Activated naive CD8-positive, alpha-beta T cell treated with anti-CD3 and anti-CD28 coated beads for 36 hours (primary cell): ENCODE measurements around the gene PROZ. TPM values are rescaled to one million over a fixed set of nuclear protein-coding genes. Genes with fewer than 3 reads are reported as not detected.
A peak's percentile ranks its signal among the peaks of the same experiment; 100 is the strongest.

Experiments
- DNase-seq: peaks from one replicate; pipeline ENCODE4 v3.0.0; 2021
- H3K27ac Mint-ChIP-seq: one replicate; pipeline ENCODE4 v1.8.0; 2022; ENCODE audit warnings: mild to moderate bottlenecking, moderate library complexity, mixed read lengths
- H3K27me3 Mint-ChIP-seq: one replicate; pipeline ENCODE4 v1.8.0; 2022; ENCODE audit warnings: mild to moderate bottlenecking, mixed read lengths
- H3K36me3 Mint-ChIP-seq: one replicate; pipeline ENCODE4 v1.8.0; 2021; ENCODE audit warnings: mild to moderate bottlenecking, mixed read lengths
- H3K4me1 Mint-ChIP-seq: one replicate; pipeline ENCODE4 v1.8.0; 2021; ENCODE audit warnings: mixed read lengths
- H3K4me3 Mint-ChIP-seq: one replicate; pipeline ENCODE4 v1.8.0; 2022; ENCODE audit warnings: mild to moderate bottlenecking, moderate library complexity, mixed read lengths
- H3K9me3 Mint-ChIP-seq: one replicate; pipeline ENCODE4 v1.8.0; 2022; ENCODE audit warnings: mixed read lengths
- total RNA-seq, 2 experiments: library from RNA; stranded (reverse); gene quantifications; one replicate each; pipeline ENCODE4 v1.2.3, GENCODE V29; 2021

The PROZ gene
- total RNA-seq, 2 experiments from 2014 or later: 0.14 TPM; not detected in 1

GRCh38 chr13:113169277-113170272 is 11.1 kb downstream of the PROZ start:
- H3K36me3 Mint-ChIP-seq: peaks cover 41% of the 10 kb centered on the region
- DNase-seq: no peak

DNA sequence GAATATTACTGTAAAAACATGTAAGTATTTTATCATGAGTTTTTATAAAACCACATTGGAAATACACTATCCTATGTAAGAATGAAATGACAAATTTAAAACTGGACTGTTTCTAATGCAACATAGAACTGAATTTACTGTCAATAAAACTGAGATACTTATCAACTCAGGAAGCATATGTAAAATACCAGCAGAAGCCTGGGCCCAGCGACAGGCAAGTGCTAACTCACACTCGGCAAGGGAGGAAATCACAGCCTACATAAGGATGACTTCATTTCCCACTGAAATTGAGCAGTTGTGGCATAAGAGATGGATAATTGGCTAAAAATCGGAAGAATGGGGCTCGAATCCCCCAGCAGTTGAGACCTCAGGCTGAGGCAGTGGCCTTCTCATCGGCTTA is 12.1 kb downstream of the PROZ start:
- peaks cover 45% of the 10 kb centered on the region for H3K36me3 Mint-ChIP-seq
- H3K27ac Mint-ChIP-seq: no peak overlapping the region
- no peak overlapping the region for H3K4me3 Mint-ChIP-seq
- peaks cover 3% of the 10 kb centered on the region for H3K9me3 Mint-ChIP-seq
- no peak for DNase-seq
- H3K27me3 Mint-ChIP-seq: no peaks in the 10 kb centered on the region
- H3K4me1 Mint-ChIP-seq: peaks cover 10% of the 10 kb centered on the region

More at GRCh38 chr13:113169277-113170272, 11.1 kb downstream of the PROZ start:
- peaks cover 3% of the 10 kb centered on the region for H3K9me3 Mint-ChIP-seq
- no peaks in the 10 kb centered on the region for H3K27me3 Mint-ChIP-seq
- no peak overlapping the region for H3K27ac Mint-ChIP-seq
- H3K4me1 Mint-ChIP-seq: peaks cover 10% of the 10 kb centered on the region
- no peak overlapping the region for H3K4me3 Mint-ChIP-seq

DNA sequence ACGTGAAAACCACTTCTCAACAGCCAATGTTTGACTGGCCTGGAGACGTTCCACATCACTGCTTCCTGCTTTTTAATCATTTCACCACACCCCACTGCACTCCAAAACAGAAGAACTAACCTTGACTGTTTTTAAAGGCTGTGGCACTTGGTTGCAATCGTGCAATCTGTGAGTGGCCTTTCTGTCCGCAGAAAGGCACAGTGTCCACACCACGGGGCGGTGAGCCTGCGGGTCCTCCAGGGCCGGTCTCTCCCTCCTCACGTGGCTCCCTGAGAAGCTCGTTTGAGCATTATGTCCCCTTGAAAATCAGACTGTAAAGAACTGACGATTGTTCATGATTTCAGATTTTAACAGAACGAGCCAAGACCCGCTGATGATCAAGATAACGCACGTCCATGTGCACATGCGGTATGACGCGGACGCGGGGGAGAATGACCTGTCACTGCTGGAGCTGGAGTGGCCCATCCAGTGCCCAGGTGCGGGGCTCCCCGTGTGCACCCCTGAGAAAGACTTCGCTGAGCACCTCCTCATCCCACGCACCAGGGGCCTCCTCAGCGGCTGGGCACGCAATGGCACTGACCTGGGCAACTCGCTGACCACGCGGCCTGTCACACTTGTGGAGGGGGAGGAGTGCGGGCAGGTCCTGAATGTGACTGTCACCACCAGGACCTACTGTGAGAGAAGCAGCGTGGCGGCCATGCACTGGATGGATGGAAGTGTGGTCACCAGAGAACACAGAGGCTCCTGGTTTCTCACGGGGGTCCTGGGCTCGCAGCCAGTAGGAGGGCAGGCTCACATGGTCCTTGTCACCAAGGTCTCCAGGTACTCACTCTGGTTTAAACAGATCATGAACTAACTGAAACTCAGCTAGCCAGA is 13.0 kb downstream of the PROZ start:
- peaks cover 46% of the 10 kb centered on the region for H3K36me3 Mint-ChIP-seq
- no peak overlapping the region for H3K27ac Mint-ChIP-seq
- peaks cover 3% of the 10 kb centered on the region for H3K9me3 Mint-ChIP-seq
- no peak for DNase-seq
- H3K4me3 Mint-ChIP-seq: no peak overlapping the region
- peaks cover 2% of the 10 kb centered on the region for H3K4me1 Mint-ChIP-seq
- no peaks in the 10 kb centered on the region for H3K27me3 Mint-ChIP-seq

DNA sequence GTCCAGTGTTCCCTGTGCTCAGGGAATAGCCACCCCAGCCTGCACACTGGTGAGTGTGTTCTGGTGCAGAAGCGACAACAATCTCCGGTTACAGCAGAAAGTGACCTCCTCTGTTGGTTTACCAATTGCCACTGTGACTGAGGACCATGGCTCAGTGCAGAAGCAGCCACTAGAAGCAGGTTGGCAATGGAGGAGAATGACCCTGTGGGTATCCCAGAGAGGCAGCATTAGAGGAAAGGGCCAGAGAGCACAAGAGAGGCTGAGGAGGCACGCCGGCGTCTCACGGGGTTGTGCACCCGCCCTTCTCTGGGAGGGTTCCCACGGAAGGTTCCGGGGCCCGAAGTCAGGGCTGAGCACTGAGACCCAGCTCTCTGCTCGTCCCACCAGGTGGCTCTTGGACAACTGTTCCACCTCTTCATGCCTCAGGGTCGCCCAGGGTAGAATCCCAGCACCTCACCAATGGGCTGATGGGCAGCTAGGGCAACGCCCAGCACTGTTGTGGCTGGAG is 14.0 kb downstream of the PROZ start:
- no peaks in the 10 kb centered on the region for H3K4me1 Mint-ChIP-seq
- peaks cover 41% of the 10 kb centered on the region for H3K36me3 Mint-ChIP-seq
- peaks cover 3% of the 10 kb centered on the region for H3K9me3 Mint-ChIP-seq
- no peak overlapping the region for H3K27ac Mint-ChIP-seq
- DNase-seq: no peak
- H3K4me3 Mint-ChIP-seq: no peak overlapping the region
- no peaks in the 10 kb centered on the region for H3K27me3 Mint-ChIP-seq

- Mint-ChIP-seq H3K27me3 (no peaks in the 10 kb centered on the region), H3K9me3 (no peaks in the 10 kb centered on the region), H3K27ac (peak overlapping the region; percentile 65), H3K4me3 (no peak overlapping the region), H3K36me3 (peaks cover 38% of the 10 kb centered on the region), H3K4me1 (peaks cover 2% of the 10 kb centered on the region)
- DNase-seq: no peak
Observed at GRCh38 chr13:113176280-113176679, 17.8 kb downstream of the PROZ start.

- Mint-ChIP-seq H3K36me3 (peaks cover 33% of the 10 kb centered on the region), H3K9me3 (no peaks in the 10 kb centered on the region), H3K4me1 (peaks cover 2% of the 10 kb centered on the region)
Observed at GRCh38 chr13:113176822-113177221, 18.4 kb downstream of the PROZ start.

DNA sequence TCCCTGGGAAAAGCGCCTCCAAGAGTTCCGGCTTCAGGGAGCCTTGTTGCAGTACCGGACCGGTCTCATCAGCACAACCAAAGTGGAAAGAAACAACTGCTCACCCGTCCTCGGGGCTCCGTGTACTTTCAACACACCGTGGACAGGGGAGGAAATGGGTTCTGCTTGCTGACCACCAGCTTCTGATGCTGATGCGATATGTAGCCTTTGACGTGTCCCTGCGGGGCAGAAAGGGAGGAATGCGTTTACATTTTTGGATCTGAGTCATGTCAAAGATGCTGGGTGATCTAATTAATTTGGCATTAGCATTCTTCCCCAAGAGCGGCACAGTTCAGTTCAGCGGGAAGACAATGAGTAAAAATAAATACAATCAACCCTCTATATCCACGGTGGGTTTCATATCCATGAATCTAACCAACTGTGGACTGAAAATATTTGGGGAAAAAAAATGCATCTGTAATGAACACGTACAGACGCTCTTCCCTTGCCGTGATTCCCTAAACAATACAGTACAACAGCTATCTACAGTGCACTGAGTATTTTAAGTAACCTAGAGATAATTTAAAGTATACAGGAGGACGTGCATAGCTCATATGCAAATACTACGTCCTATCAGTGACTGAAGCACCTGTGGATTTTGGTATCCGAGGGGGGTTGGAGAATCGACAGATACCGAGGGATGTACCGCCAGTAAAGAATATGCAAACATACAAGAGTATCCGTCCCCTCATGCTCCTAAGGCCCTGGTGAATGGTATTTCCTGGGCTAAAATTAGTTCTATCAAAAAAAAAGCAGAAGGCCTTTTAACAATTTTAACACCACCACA is 19.8 kb downstream of the PROZ start:
- DNase-seq: no peak
- Mint-ChIP-seq H3K36me3 (peaks cover 29% of the 10 kb centered on the region), H3K27ac (no peak overlapping the region), H3K4me1 (peaks cover 2% of the 10 kb centered on the region), H3K4me3 (no peak overlapping the region), H3K9me3 (no peaks in the 10 kb centered on the region), H3K27me3 (no peaks in the 10 kb centered on the region)

More at GRCh38 chr13:113176822-113177221, 18.4 kb downstream of the PROZ start:
- no peak overlapping the region for H3K27ac Mint-ChIP-seq
- no peaks in the 10 kb centered on the region for H3K27me3 Mint-ChIP-seq
- H3K4me3 Mint-ChIP-seq: no peak overlapping the region
- DNase-seq: no peak

DNA sequence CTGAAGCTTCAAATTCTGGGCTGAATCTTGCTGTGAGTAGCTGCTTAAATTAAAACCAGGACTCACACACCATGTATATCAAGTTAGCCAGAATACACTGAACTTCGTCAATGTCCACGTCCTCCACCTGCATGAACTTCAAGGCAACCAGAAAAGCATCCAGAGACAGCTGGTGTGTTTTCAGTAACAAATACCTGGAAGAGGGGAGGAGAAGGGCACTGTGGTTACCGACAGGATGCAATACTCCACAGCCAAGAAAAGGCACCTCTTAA is 20.4 kb downstream of the PROZ start:
- no peak overlapping the region for H3K27ac Mint-ChIP-seq
- DNase-seq: no peak
- no peak overlapping the region for H3K4me3 Mint-ChIP-seq
- no peaks in the 10 kb centered on the region for H3K9me3 Mint-ChIP-seq
- H3K4me1 Mint-ChIP-seq: peaks cover 2% of the 10 kb centered on the region
- peaks cover 31% of the 10 kb centered on the region for H3K36me3 Mint-ChIP-seq
- H3K27me3 Mint-ChIP-seq: no peaks in the 10 kb centered on the region

- Mint-ChIP-seq H3K9me3 (no peaks in the 10 kb centered on the region), H3K36me3 (peaks cover 31% of the 10 kb centered on the region), H3K27me3 (no peaks in the 10 kb centered on the region), H3K27ac (no peak overlapping the region), H3K4me3 (no peak overlapping the region), H3K4me1 (peaks cover 2% of the 10 kb centered on the region)
- DNase-seq: no peak
Observed at GRCh38 chr13:113179374-113180230, 21.2 kb downstream of the PROZ start.

DNA sequence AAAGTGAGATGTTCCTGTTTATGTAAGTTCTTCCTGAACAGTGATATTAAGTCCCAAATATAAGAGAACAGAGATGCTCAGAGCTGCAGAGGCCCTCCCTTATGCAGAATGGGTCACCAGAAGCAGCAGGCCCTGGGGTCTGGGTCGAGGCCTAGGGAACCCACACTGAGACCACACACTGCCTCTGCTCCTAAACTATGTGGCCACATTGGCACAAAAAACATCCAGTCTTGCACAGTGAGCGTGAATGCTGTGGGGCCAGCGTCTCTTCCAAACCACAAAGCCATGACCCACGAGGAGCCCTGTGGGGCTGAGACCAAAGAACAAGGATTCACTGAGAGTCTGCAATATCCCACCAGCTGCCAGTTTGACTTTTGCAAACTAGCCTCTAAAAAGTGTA is 23.6 kb downstream of the PROZ start:
- Mint-ChIP-seq H3K4me1 (peaks cover 16% of the 10 kb centered on the region), H3K27ac (no peak overlapping the region), H3K27me3 (no peaks in the 10 kb centered on the region), H3K9me3 (no peaks in the 10 kb centered on the region), H3K36me3 (peaks cover 33% of the 10 kb centered on the region), H3K4me3 (no peak overlapping the region)
- DNase-seq: no peak

GRCh38 chr13:113183450-113184129 is 25.1 kb downstream of the PROZ start:
- no peak overlapping the region for H3K27ac Mint-ChIP-seq

DNA sequence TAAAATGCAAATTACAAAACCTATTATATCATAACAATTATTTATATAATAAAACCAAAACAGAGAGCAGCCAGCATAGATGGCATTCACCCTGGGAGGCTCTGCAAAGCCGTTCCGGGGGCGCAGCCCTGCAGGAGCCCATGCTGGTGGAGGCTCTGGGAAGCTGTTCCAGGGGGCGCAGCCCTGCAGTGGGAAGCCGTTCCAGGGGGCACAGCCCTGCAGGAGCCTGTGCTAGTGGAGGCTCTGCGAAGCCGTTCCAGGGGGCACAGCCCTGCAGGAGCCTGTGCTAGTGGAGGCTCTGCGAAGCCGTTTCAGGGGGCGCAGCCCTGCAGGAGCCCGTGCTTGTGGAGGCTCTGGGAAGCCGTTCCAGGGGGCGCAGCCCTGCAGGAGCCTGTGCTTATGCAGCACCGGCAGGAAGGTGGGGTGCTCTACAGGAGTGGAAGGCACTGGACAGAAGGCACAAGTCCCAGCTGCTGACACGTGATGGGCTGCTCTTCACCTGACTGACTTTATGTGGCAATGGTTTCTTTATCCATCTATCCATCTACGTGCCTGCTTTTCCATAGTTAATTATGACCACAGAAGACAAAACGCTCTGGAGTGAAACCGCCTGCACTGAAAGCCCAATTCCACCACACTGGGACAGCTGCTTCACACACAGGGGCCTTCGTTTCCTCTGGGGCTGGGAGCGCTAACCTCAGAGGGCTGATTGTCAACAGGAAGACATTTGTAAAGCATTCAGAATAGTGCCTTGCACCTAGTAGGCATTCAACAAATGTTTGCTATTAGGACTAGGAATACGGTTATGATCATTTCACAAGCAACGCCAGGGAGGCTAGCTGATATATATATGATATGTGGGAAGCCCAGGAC is 26.4 kb downstream of the PROZ start:
- Mint-ChIP-seq H3K4me3 (no peak overlapping the region), H3K36me3 (peaks cover 42% of the 10 kb centered on the region), H3K27me3 (no peaks in the 10 kb centered on the region), H3K9me3 (no peaks in the 10 kb centered on the region), H3K4me1 (peaks cover 27% of the 10 kb centered on the region), H3K27ac (no peak overlapping the region)
- no peak for DNase-seq

More at GRCh38 chr13:113183450-113184129, 25.1 kb downstream of the PROZ start:
- H3K4me3 Mint-ChIP-seq: no peak overlapping the region
- no peak for DNase-seq
- H3K36me3 Mint-ChIP-seq: peaks cover 39% of the 10 kb centered on the region
- no peaks in the 10 kb centered on the region for H3K27me3 Mint-ChIP-seq
- H3K4me1 Mint-ChIP-seq: peaks cover 26% of the 10 kb centered on the region
- no peaks in the 10 kb centered on the region for H3K9me3 Mint-ChIP-seq
